K562 (cell line): Measurements from ENCODE around the gene EEF1A2.

Experiments
- CTCF ChIP-seq, 3 experiments: IDR thresholded peaks in 2 of 3; conservative IDR thresholded peaks in 1 of 3; 2 replicates each; pipeline ENCODE4 v1.5.1; 2011 to 2012; ENCODE audit warnings: low read length in 3 of 3, mild to moderate bottlenecking in 3 of 3, control low read depth in 2 of 3, improper control_type of control experiment in 1 of 3, inconsistent platforms in 1 of 3, low read depth in 1 of 3, mixed read lengths in 1 of 3, moderate library complexity in 1 of 3; ENCODE audit not compliant: insufficient read depth in 2 of 3
- HCFC1 ChIP-seq: IDR thresholded peaks from 2 replicates; pipeline ENCODE4 v1.6.1; 2012; ENCODE audit warnings: low read depth, low read length, improper control_type of control experiment
- USF1 ChIP-seq: sonication (generic); formaldehyde crosslinking; IDR thresholded peaks from 2 replicates; pipeline ENCODE4 v1.9.0; 2022; ENCODE audit warnings: mild to moderate bottlenecking, missing genetic modification reagents
- TF ChIP-seq, protein P1 (sequence below): fragments of 450-650 bp; IDR thresholded peaks from 2 replicates; pipeline ENCODE4 v1.6.1; 2016

DNA sequence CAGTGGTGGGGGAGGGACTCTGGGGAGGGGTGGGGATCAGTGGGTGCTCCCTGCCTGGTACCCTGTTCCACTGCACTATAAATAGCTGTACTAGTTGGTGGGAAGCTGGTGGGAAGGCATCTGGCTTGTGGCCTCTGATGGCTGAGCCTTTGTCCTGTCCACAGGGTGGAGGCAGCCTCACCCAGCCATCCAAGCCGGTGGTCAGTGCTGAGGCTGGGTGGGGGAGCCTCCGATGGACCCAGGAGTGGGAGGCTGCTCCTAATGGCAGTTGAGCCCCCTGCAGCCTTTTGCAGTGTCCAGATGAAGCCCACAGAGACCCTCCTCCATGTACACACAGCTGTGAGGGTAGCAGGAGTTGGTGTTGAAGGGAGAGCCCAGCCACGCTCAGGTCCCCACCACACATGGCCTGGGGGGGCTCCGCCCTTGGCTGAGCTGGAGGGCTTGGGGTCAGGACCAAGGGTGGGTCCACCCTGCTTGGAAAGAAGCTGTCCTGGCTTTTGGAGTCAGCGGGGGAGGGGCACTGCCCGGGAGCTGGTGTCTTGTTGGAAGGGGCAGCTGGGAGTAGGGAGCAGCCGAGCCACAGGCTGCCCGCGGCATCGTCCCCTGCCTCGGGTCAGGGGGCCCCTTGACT is 24.2 kb upstream of the EEF1A2 start:
- TF ChIP-seq CTCF (IDR thresholded peaks at IDR 0.05 in 2 of 3, conservative IDR thresholded peaks at IDR 0.05 in 1 of 3; ENCODE audit: insufficient read depth in 2 of 3, low read depth in 1 of 3, low read length in 3 of 3) = no peak
- TF ChIP-seq, protein P1, sequence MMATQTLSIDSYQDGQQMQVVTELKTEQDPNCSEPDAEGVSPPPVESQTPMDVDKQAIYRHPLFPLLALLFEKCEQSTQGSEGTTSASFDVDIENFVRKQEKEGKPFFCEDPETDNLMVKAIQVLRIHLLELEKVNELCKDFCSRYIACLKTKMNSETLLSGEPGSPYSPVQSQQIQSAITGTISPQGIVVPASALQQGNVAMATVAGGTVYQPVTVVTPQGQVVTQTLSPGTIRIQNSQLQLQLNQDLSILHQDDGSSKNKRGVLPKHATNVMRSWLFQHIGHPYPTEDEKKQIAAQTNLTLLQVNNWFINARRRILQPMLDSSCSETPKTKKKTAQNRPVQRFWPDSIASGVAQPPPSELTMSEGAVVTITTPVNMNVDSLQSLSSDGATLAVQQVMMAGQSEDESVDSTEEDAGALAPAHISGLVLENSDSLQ = no peak
- TF ChIP-seq HCFC1 = no peak
- TF ChIP-seq USF1 = no peak
